Stomach smooth muscle (tissue), 2 donors: ENCODE data around the gene TGM1.

ENCODE experiments used
- H3K27ac ChIP-seq: one replicate; pipeline ENCODE4 v1.7.0; 2013; ENCODE audit warnings: mild to moderate bottlenecking, low read length, inconsistent platforms
- H3K27me3 ChIP-seq, 2 donors: one replicate each; pipeline ENCODE4 v1.7.0; 2013; ENCODE audit warnings: low read length in 2 of 2; ENCODE audit not compliant: insufficient read depth in 2 of 2, control insufficient read depth in 1 of 2
- H3K36me3 ChIP-seq, 2 donors: one replicate each; pipeline ENCODE4 v1.7.0; 2013; ENCODE audit warnings: low read length in 2 of 2; ENCODE audit not compliant: control insufficient read depth in 2 of 2, insufficient read depth in 2 of 2
- H3K4me1 ChIP-seq: one replicate; pipeline ENCODE4 v1.7.0; 2013; ENCODE audit warnings: low read length; ENCODE audit not compliant: control insufficient read depth, insufficient read depth
- H3K4me3 ChIP-seq, 2 donors: one replicate each; pipeline ENCODE4 v1.7.0; 2013; ENCODE audit warnings: low read length in 2 of 2
- H3K9ac ChIP-seq, 2 donors: one replicate each; pipeline ENCODE4 v1.7.0; 2013; ENCODE audit warnings: low read length in 2 of 2, mild to moderate bottlenecking in 1 of 2
- H3K9me3 ChIP-seq, 2 donors: one replicate each; pipeline ENCODE4 v1.7.0; 2013; ENCODE audit warnings: low read length in 2 of 2; ENCODE audit not compliant: control insufficient read depth in 2 of 2
- donor health status: healthy.
- donor health status: Pancreatic carcinoma.

TGM1 gene

DNA sequence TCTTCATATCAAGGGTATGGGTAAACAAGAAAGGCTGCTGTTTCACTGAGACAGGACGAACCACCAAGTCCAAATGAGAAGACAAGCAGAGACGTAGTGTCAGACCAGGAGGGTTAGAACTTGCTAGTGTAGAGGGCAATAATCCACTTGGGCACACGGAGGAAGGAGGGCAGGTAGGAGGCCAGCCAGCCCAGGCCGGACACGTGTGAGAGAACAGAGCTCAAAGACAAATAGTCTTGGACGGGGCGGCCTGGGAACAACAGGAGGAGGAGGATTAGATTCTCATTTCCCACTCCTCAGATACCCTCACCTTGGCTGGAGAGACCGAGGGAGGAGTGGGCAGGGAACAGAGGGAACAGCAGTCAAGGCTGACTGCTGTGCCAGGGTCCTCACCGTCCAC is 27.8 kb upstream of the TGM1 start:
- peaks cover 29 to 35% of the 10 kb centered on the region in 2 donors for H3K36me3 ChIP-seq

DNA sequence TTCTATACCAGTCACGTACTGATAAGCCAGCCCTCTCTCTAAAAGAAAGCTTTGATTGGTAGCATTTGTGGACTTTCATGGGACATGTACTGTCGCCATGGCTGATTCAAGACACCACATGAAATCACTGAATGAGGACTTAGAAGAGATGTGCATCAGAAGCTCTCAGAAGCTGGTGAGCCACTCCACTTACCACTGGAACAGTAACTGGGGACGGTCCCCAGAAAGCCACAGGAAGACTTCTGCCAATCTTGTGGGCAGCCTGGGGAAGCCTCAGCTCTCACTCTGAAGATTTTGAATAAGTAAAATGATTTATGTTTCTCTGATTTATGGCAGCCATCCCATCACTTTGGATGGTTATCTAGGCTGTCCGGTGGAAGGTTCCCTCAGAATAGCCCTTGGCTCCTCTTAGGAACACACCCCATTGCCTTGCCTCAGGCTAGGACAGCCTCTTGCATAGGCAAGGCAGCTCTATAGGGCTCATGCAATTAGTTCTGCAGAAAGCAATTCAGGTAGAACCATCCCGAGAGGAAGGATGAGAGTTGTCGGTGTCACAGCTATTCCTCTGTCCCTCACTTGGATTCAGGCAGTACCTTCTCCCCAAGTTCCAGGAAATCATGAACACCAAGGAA is 26.8 kb upstream of the TGM1 start:
- Histone ChIP-seq H3K27me3 (no peaks in the 10 kb centered on the region), H3K4me3 (no peak overlapping the region), H3K4me1 (no peaks in the 10 kb centered on the region), H3K9ac (no peak overlapping the region), H3K9me3 (no peaks in the 10 kb centered on the region), H3K27ac (no peak overlapping the region), H3K36me3 (peaks cover 23 to 33% of the 10 kb centered on the region in 2 donors)

More for the DNA sequence above, 27.8 kb upstream of the TGM1 start:
- no peak overlapping the region for H3K9ac ChIP-seq
- H3K27ac ChIP-seq: no peak overlapping the region
- H3K9me3 ChIP-seq: no peaks in the 10 kb centered on the region
- no peak overlapping the region for H3K4me3 ChIP-seq
- H3K4me1 ChIP-seq: no peaks in the 10 kb centered on the region
- H3K27me3 ChIP-seq: no peaks in the 10 kb centered on the region

DNA sequence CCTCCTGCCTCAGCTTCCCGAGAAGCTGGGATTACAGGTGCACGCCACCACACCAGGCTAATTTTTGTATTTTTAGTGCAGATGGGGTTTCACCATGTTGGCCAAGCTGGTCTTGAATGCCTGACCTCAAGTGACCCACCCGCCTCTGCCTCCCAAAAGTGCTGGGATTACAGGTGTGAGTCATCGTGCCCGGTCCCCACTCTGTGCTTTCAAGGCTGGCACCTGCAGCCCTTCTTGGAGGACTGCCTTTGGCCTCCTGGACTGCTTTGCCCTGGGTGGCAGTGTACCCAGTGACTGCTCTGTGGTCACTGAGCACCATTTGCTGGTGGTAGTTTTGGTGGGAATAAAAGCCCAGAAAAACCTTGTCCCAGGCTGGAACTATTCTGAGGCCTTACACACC is 24.0 kb upstream of the TGM1 start:
- Histone ChIP-seq H3K36me3 (peaks cover 20 to 24% of the 10 kb centered on the region in 2 donors), H3K27ac (no peak overlapping the region), H3K4me1 (no peaks in the 10 kb centered on the region), H3K27me3 (no peaks in the 10 kb centered on the region), H3K9me3 (no peaks in the 10 kb centered on the region), H3K9ac (no peak overlapping the region), H3K4me3 (no peak overlapping the region)

DNA sequence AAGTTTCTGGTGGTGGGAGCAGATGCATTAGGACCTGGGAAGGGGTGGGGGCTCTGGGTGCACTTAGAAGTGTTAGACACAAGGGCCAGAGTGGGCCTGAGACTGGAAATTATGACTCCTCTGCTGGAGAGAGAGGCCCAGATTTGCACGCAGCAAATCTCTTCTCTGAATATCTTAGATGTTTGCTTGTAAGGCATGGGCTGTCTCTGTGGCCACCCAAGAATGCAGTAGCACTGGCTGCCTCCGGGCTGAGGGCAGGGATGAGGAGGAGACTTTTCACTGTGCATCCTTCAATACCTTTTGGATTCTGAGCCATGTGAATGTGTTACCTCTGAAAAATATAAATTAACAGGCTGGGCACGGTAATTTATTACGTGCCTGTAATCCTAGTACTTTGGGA is 22.4 kb upstream of the TGM1 start:
- Histone ChIP-seq H3K36me3 (peaks cover 10 to 11% of the 10 kb centered on the region in 2 donors), H3K4me3 (no peak overlapping the region), H3K4me1 (no peaks in the 10 kb centered on the region)

DNA sequence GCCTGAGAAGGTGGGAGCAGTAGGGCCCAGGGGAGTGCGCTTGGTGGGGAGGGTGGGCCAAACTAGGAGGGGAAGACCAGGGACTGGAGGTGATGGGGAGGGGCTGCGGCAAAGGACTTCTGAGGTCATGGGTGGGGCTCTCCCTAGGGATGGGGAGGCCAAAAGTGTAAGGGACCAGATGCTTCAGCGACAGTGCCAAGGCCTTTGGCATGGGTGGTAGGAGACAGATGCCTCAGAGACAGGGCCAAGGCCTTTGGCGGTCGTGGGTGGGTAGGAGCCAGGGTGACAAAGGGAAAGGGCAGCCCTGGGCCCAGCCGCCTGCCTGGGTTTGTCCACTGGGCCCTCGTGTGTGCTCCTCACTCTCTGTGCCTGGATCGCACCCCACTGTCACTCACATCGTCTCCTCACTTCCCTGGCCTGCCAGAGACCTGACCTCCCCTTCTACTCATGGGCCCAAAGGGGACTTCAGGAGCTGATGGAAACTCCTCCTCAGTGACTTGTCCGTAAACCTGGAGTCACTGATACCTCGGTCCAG is 21.6 kb upstream of the TGM1 start:
- Histone ChIP-seq H3K27me3 (no peaks in the 10 kb centered on the region), H3K9ac (no peak overlapping the region), H3K27ac (no peak overlapping the region), H3K4me1 (no peaks in the 10 kb centered on the region), H3K9me3 (no peaks in the 10 kb centered on the region), H3K36me3 (peaks cover 3% of the 10 kb centered on the region in 2 donors), H3K4me3 (no peak overlapping the region)

More for the DNA sequence above, 22.4 kb upstream of the TGM1 start:
- H3K9me3 ChIP-seq: no peaks in the 10 kb centered on the region
- no peaks in the 10 kb centered on the region for H3K27me3 ChIP-seq
- no peak overlapping the region for H3K9ac ChIP-seq
- H3K27ac ChIP-seq: no peak overlapping the region

DNA sequence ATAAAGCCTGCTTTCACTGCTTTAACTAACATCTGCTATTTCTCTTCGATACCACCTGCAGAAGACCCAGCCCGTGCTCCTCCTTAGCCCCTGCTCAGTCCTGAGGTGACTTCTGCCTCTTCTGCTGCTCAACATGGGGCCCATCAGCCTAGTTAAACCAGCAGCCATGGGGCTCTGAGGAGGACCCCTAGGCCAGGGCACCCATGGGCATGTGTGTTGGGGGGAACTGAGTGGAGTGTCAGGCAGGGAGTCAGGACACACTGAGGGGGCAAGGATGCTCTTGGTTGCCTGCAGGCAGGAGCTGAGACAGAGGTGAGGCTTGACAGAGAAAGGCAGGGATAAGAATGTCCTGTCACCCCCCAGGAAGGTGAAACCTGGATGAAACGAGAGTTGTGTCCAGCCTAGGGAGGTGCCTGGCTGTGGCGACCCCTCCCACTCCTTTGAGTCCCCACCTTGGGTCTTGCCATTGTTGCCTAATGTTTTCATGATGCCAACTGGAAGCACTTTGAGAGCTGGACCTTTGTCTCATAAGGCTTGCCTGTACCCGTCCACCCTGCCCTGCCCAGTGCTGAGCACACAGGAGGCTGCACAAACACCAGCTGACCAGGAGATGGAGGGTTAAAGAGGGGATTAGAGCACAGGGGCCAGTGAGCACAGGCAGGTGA is 21.0 kb upstream of the TGM1 start:
- Histone ChIP-seq H3K27me3 (no peaks in the 10 kb centered on the region), H3K9ac (no peak overlapping the region), H3K27ac (no peak overlapping the region), H3K4me1 (no peaks in the 10 kb centered on the region), H3K4me3 (no peak overlapping the region), H3K9me3 (no peaks in the 10 kb centered on the region), H3K36me3 (no peaks in the 10 kb centered on the region)

DNA sequence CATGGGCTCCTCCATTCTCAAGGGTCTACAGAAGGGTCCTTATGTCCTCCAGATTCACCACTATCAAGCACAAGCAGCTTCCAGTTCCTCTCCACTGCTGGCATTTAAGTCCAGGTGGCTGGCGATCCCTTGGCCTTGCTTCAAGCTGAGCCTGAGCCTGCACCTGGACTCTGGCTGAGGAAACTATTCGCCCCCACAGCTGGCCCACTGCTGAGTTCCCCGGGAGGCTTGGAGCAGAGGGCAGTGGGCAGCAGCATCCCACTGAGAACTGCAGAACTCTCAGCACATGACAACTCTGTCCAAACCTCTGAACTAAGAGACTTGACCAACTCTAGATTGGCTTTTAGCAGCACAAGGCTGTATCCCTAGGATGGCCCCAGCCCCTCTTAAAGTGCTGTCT is 19.8 kb upstream of the TGM1 start:
- Histone ChIP-seq H3K4me1 (no peaks in the 10 kb centered on the region), H3K27me3 (no peaks in the 10 kb centered on the region), H3K36me3 (no peaks in the 10 kb centered on the region), H3K9me3 (no peaks in the 10 kb centered on the region), H3K4me3 (no peak overlapping the region), H3K27ac (no peak overlapping the region), H3K9ac (no peak overlapping the region)

DNA sequence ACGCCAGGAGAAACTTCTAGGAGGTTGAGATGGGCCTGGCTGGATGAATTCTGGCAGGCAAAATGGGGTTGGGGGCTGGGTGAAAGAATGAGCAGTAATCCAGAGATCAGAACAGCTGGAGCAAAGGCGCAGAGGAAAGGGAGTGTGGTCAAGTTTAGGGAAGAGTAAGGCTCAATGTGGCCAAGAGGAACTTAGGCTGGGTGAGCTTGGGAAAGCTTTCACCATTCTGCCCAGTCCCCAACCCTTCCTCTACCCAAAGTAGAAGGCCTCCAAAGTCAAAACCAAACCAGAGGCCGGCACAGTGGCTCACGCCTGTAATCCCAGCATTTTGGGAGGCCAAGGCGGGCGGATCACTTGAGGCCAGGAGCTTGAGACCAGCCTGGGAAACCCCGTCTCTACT is 18.7 kb upstream of the TGM1 start:
- Histone ChIP-seq H3K27me3 (no peaks in the 10 kb centered on the region), H3K9me3 (no peaks in the 10 kb centered on the region), H3K9ac (no peak overlapping the region), H3K4me1 (no peaks in the 10 kb centered on the region), H3K4me3 (no peak overlapping the region), H3K36me3 (no peaks in the 10 kb centered on the region), H3K27ac (no peak overlapping the region)

DNA sequence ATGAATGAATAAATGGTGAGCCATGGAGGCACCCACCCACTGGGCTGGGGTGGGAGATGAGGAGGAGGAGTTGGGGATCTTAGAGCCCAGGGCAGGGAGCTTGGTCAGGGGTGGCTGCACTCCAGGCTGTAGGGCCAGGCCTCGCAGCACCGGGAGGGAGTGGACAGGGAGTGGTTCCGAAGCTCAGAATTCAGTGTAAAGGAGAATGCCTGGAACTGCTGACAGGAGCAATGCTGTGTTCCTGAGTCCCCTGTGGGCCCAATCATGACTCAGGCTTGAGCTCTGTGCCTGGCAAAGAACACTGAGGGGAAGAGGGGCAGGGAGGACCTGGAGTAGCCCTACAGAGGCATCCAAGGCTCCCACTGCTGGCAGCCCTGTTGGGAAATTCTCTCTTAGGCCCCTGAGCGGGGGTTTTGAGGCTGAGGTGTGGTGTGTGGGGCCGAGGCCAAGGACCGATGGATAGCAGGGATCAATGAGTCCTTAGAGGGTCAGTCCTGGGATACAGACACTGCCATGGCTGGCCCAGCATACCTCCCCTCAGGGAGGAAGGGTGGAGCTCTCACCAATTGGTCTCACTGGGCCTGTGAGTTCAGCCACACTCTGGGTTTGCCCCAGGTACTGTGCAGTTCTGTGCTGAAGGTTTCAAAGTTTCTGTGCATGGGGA is 18.0 kb upstream of the TGM1 start:
- Histone ChIP-seq H3K9me3 (no peaks in the 10 kb centered on the region), H3K4me3 (no peak overlapping the region), H3K27ac (no peak overlapping the region), H3K36me3 (no peaks in the 10 kb centered on the region), H3K4me1 (no peaks in the 10 kb centered on the region), H3K9ac (no peak overlapping the region), H3K27me3 (no peaks in the 10 kb centered on the region)

DNA sequence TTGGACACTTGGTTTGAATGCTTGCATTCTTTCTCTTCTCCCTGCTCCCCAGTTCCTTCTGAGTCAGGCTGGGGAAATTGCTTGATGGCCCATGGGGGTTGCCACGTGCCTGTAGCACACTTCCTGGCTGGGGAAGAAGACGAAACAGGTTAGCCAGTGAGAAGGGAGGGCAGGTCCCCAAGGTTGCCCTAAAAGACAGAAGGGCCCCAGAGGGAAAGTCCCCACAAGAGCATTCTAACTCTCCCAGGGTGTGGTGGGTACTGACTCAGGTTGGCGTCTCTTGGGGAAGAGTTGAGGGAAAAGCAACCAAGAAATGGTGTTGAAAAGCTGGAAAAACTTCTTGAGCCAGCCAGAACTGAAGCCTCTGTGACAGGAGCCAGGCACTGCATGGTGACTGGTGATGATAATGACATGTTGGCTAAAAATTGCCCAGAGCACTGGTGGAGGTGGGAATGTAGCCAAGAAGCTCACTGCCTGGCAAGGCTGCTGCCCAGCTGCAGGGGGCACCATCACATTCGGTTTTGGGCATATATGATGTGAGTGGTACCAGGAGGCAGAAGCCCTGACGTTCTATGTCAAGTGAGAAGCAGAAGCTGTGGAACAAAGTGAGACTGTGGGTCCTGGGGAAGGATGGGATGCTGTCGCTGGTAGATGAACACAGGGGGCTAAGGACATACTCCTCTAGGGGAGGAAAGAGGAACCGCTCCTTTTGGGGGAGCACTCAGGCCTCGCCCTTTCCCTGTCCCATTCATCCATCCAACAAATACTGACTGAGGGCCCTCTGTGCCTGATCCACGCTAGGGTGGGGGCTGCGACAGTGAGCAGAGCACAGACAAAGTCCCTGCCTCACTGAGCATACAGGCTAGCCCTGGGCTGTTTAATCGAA is 16.6 kb upstream of the TGM1 start:
- H3K27ac ChIP-seq: no peak overlapping the region

More for the DNA sequence above, 16.6 kb upstream of the TGM1 start:
- no peak overlapping the region for H3K9ac ChIP-seq
- H3K4me3 ChIP-seq: no peak overlapping the region
- no peaks in the 10 kb centered on the region for H3K9me3 ChIP-seq
- no peaks in the 10 kb centered on the region for H3K36me3 ChIP-seq
- H3K4me1 ChIP-seq: no peaks in the 10 kb centered on the region
- no peaks in the 10 kb centered on the region for H3K27me3 ChIP-seq
